Heart left ventricle (tissue), 16 donors: ENCODE results near the gene OPCML. TPM values are rescaled to one million over a fixed set of nuclear protein-coding genes. Genes with fewer than 3 reads are reported as not detected.

Experiments
- ATAC-seq, 4 donors: fragments of 200-7000 bp; cut with Tn5 transposase; one replicate each; pipeline ENCODE4 v1.9.1; 2020 to 2022; ENCODE audit warnings: moderate library complexity in 4 of 4, mild to moderate bottlenecking in 3 of 4, moderate number of reproducible peaks in 1 of 4
- DNase-seq, 5 donors: peaks; one replicate each; pipeline ENCODE4 v3.0.0-alpha.2; 2020
- H3K27ac ChIP-seq, 12 donors: fragments of 200-600 bp; sonication (generic) in 4 of 12; one replicate each; pipeline versions ENCODE4 v1.5.0 to v1.8.0; 2016 to 2022; ENCODE audit warnings: mild to moderate bottlenecking in 2 of 12
- H3K27me3 ChIP-seq, 9 donors: fragments of 200-600 bp; sonication (generic) in 2 of 9; one replicate each; pipeline versions ENCODE4 v1.5.1 to v1.8.0; 2016 to 2022; ENCODE audit warnings: mild to moderate bottlenecking in 3 of 9
- H3K36me3 ChIP-seq, 9 donors: fragments of 200-600 bp; sonication (generic) in 2 of 9; one replicate each; pipeline versions ENCODE4 v1.5.0 to v1.8.0; 2018 to 2022; ENCODE audit warnings: mild to moderate bottlenecking in 2 of 9
- H3K4me1 ChIP-seq, 12 donors: fragments of 200-600 bp; sonication (generic) in 4 of 12; one replicate each; pipeline versions ENCODE4 v1.5.0 to v1.8.0; 2016 to 2022; ENCODE audit warnings: mild to moderate bottlenecking in 3 of 12
- H3K4me3 ChIP-seq, 12 donors: fragments of 200-600 bp; sonication (generic) in 4 of 12; one replicate each; pipeline versions ENCODE4 v1.5.0 to v1.8.0; 2017 to 2022; ENCODE audit warnings: mild to moderate bottlenecking in 9 of 12, moderate library complexity in 4 of 12
- H3K9me3 ChIP-seq, 12 donors: fragments of 200-600 bp; sonication (generic) in 4 of 12; one replicate each; pipeline versions ENCODE4 v1.5.0 to v1.8.0; 2016 to 2022; ENCODE audit warnings: mild to moderate bottlenecking in 1 of 12
- POLR2A ChIP-seq, 2 donors: fragments of 450-650 bp; IDR thresholded peaks; one replicate each; pipeline ENCODE4 v1.6.1; 2017; ENCODE audit warnings: antibody characterized with exemption in 2 of 2, mild to moderate bottlenecking in 2 of 2, moderate library complexity in 2 of 2
- WGBS, 4 donors: extraction: QIAGEN DNeasy Blood & Tissue Kit in 2 of 4; methylation state at CpG; one replicate each; pipeline versions ENCODE4 v1.1.5 to v1.1.7; 2013 to 2018; 5-methylcytosine and 5-hydroxymethylcytosine counted together
- intact Hi-C, 10 donors: fragments of 100-400 bp; cut with DNase I; formaldehyde crosslinking; loops; one replicate each; pipeline versions ENCODE4 v1.11.1 to v1.14.2; 2022
- polyA plus RNA-seq, 2 donors: library from polyadenylated mRNA; stranded (reverse); fragments of 200-250 nt; gene quantifications; one replicate each; pipeline ENCODE4 v1.2.3, GENCODE V29; 2013
- total RNA-seq, 9 donors: library from RNA; depleted of rRNA in 2 of 9; stranded (reverse); fragments of >200 nt in 2 of 9; fragmentation: NEBNext Ultra II Directional in 3 of 9; extraction: Animal tissue kit (Norgen Biotek cat#: 25700) in 3 of 9; gene quantifications; one replicate each; pipeline versions ENCODE4 v1.1.0 to v1.2.4, GENCODE V29; 2016 to 2023
- TF ChIP-seq, protein P1 (sequence below), 12 donors: fragments of 200-600 bp; sonication (generic) in 4 of 12; IDR thresholded peaks; one replicate each; pipeline versions ENCODE4 v1.5.0 to v1.8.0; 2018 to 2022; ENCODE audit warnings: antibody characterized with exemption in 12 of 12, mild to moderate bottlenecking in 5 of 12
- donor health status: ischemic (EF 13 %, LVEDD 7.1; RV severe dilation, severe dysfunction).
- donor health status: healthy with polysubstance abuse.
- donor health status: DM: no; HTN: yes; CAD: no.
- donor health status: DM: no; HTN: no; CAD: no.
- donor health status: ischemic (EF 25% LVEDD 6.9; RV normal size, moderate dysfunction).
- donor health status: ischemic (EF 25% LVEDD 5.7; RV mildly dilated, moderate dysfunction).
- donor health status: healthy.
- donor health status: DM: yes; HTN: yes; CAD: no.
- donor health status: ischemic (EF 35%, LVEDD 5.7; RV mildly dilated, moderate dysfunction).
- donor health status: nonischemic (EF 11% LVEDD 7.7; RV severe dilation, severe dysfunction).
- donor health status: DM: yes; HTN: yes; CAD: no.
- donor health status: PGD.
- donor health status: ischemic (EF 29% LVEDD 5.4; RV normal size, mild dysfunction).
- donor health status: nonischemic (EF 23%, LVEDD 6.1; RV moderate dilation, normal function).

Gene OPCML
- total and polyA plus RNA-seq, 11 donors, result 0.04 to 1.3 (median 0.23) TPM; not detected in 3

DNA sequence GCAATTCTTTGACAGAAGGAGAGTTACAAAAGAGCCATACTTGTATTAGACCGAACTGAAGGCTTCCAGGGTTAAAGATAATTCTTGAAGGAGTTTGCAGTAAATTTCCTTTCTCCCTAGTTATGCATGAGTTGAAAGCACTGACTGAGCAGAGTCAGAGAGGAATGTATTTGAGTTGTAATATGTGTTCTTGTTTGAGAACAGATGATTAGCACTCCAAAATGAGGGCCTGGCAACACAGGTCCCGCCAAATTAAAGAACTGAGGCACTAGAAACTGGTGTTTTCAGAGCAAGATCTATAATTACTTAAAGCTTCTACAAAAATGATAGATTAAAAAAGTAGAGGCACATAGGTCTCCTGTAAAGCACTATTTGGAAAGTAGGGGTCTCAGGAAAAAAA is 970.4 kb downstream of the OPCML start:
- ATAC-seq, result no peak
- TF ChIP-seq, protein P1, sequence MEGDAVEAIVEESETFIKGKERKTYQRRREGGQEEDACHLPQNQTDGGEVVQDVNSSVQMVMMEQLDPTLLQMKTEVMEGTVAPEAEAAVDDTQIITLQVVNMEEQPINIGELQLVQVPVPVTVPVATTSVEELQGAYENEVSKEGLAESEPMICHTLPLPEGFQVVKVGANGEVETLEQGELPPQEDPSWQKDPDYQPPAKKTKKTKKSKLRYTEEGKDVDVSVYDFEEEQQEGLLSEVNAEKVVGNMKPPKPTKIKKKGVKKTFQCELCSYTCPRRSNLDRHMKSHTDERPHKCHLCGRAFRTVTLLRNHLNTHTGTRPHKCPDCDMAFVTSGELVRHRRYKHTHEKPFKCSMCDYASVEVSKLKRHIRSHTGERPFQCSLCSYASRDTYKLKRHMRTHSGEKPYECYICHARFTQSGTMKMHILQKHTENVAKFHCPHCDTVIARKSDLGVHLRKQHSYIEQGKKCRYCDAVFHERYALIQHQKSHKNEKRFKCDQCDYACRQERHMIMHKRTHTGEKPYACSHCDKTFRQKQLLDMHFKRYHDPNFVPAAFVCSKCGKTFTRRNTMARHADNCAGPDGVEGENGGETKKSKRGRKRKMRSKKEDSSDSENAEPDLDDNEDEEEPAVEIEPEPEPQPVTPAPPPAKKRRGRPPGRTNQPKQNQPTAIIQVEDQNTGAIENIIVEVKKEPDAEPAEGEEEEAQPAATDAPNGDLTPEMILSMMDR (IDR thresholded peaks at IDR 0.05), result no peak
- no peak for TF ChIP-seq POLR2A (IDR thresholded peaks at IDR 0.05)
- H3K27ac ChIP-seq, result no peak overlapping the region
- no peaks in the 10 kb centered on the region for H3K9me3 ChIP-seq
- WGBS, 4 donors, result 87 to 98% (median 89%) methylated on average over 2 of the region's 2 CpGs
- H3K4me1 ChIP-seq, result no peaks in the 10 kb centered on the region
- H3K36me3 ChIP-seq, result no peaks in the 10 kb centered on the region
- intact Hi-C loops, result no loop called here
- H3K27me3 ChIP-seq, result peaks cover 0 to 12% (median 0%) of the 10 kb centered on the region in 9 donors
- H3K4me3 ChIP-seq, result no peak overlapping the region
- DNase-seq, result no peak

DNA sequence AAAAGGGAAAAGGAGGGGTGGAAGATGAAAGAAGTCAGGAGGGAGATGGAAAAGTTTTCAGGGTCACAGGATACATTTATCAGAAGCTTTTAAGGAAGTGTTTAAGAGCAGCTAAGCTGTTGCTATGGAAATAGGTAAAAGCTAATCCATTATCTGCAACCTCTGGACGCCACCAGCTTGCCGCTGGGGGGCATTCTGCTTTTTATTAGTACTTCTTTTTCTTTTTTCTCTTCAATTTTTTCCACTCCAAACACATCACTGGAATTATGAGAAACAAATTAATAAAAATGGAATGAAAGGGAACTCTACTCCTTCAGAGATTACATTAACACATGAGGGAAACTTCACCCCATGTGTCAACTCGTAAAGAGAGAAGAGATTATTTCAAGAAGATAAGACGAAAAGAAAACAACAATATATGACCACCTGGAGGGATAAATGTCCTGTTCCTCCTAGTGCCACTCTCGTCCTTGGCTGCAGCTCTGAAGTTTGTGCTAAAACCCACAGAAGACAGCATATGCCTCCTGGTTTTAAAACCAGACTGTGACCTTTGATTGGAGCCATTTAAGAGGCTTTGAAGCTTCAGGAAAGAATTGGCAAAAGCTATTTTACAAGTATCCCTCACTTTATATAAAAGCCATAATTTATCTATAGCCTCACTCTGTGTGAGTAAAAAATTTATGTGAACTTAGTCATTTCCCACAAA is 972.8 kb downstream of the OPCML start:
- Histone ChIP-seq H3K27me3 (peaks cover 0 to 10% (median 0%) of the 10 kb centered on the region in 9 donors), H3K9me3 (no peaks in the 10 kb centered on the region), H3K27ac (no peak overlapping the region), H3K36me3 (no peaks in the 10 kb centered on the region), H3K4me1 (no peaks in the 10 kb centered on the region), H3K4me3 (no peak overlapping the region)
- DNase-seq (no peak), ATAC-seq (no peak)
- no peak for TF ChIP-seq POLR2A (IDR thresholded peaks at IDR 0.05)
- WGBS, 4 donors, result 29 to 37% (median 32%) methylated on average over 5 of the region's 5 CpGs
- intact Hi-C loops, result no loop called here

DNA sequence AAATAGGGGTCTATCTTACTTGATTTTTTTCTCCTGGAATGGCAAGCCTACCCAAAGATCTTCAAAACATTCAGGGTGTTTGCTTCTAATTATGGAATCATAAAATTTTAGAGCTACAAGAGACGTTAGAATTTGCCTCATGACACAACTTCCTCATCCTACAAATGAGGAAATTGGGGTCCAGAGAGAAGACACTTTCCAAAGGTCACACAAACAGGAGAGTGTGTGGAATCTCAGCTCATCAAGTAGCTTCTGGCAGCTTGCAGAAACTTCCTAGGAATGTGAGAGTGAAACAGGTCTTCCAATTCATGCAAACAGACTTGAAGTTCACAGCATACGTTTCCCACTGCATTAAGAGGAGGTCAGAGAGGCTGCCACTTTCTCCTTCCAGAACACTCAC is 976.0 kb downstream of the OPCML start:
- Histone ChIP-seq H3K4me3 (no peak overlapping the region), H3K9me3 (peaks cover 0 to 6% (median 0%) of the 10 kb centered on the region in 12 donors), H3K27ac (no peak overlapping the region), H3K36me3 (no peaks in the 10 kb centered on the region), H3K27me3 (peaks cover 0 to 8% (median 0%) of the 10 kb centered on the region in 9 donors), H3K4me1 (no peaks in the 10 kb centered on the region)
- 38 to 56% (median 45%) methylated on average over 2 of the region's 2 CpGs for WGBS, 4 donors
- TF ChIP-seq POLR2A (IDR thresholded peaks at IDR 0.05), result no peak
- intact Hi-C loops, result no loop called here
- DNase-seq (no peak), ATAC-seq (no peak)

DNA sequence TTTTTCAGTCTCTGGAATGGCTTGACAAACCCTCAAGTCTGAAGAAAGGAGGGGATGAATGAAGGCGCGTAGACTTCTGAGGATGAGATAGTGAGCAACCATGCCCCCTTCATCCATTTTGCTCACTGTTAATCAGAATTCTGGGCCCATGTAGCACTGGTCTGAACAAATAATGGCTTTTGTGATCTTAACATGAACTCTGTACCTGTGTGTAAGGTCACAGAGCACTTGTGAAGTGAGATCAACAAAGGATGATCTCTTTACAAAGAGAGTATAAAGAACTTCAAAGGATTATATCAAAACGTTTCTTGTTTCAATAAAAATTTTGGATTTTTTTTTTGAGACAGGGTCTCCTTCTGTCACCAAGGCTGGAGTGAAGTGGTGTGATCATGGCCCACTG is 976.7 kb downstream of the OPCML start:
- H3K4me3 ChIP-seq, result no peak overlapping the region
- H3K36me3 ChIP-seq, result no peaks in the 10 kb centered on the region
- H3K4me1 ChIP-seq, result no peaks in the 10 kb centered on the region
- 85 to 91% (median 86%) methylated on average over 3 of the region's 3 CpGs for WGBS, 4 donors
- no peak for TF ChIP-seq POLR2A (IDR thresholded peaks at IDR 0.05)
- TF ChIP-seq, protein P1 (IDR thresholded peaks at IDR 0.05), result no peak
- H3K9me3 ChIP-seq, result peaks cover 0 to 8% (median 0%) of the 10 kb centered on the region in 12 donors
- peaks cover 0 to 8% (median 0%) of the 10 kb centered on the region in 9 donors for H3K27me3 ChIP-seq
- intact Hi-C loops, result no loop called here
- no peak overlapping the region for H3K27ac ChIP-seq
- no peak for ATAC-seq
- DNase-seq, result no peak

DNA sequence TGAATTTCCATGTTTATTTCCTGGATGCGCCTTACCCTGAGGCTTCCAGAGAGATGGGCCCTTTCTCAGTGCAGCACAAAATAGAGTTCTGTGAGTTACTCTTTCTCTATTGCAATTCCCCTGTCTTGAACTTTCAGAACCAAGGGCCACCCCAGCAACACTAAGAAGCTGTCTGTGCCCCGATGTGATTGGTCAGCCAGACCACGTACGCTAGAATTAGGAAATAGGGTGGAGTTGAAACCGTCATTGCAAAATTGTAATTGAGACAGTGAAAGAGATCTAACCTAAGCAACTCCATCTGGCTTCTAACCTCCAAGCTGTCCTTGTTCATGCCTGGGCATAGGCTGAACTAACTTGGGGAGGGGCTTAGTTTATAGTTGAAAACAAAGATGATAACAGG is 981.3 kb downstream of the OPCML start:
- ATAC-seq, result no peak
- DNase-seq, result no peak
- 81 to 96% (median 92%) methylated on average over 5 of the region's 5 CpGs for WGBS, 4 donors
- no peaks in the 10 kb centered on the region for H3K27me3 ChIP-seq
- no peak for TF ChIP-seq POLR2A (IDR thresholded peaks at IDR 0.05)
- TF ChIP-seq, protein P1 (IDR thresholded peaks at IDR 0.05), result no peak
- H3K9me3 ChIP-seq, result peaks cover 0 to 8% (median 0%) of the 10 kb centered on the region in 12 donors
- no peak overlapping the region for H3K27ac ChIP-seq
- H3K4me1 ChIP-seq, result no peaks in the 10 kb centered on the region
- intact Hi-C loops, result no loop called here
- no peak overlapping the region for H3K4me3 ChIP-seq
- no peaks in the 10 kb centered on the region for H3K36me3 ChIP-seq
